Keratinocyte (primary cell): ENCODE measurements around the gene AK2.

ENCODE experiments used
- EZH2 ChIP-seq: IDR thresholded peaks from one replicate; pipeline ENCODE4 v1.6.1; 2012; ENCODE audit warnings: inconsistent platforms, mild to moderate bottlenecking, low read length, moderate library complexity
- TF ChIP-seq, protein P1 (sequence below), 3 experiments: IDR thresholded peaks in 1 of 3; conservative IDR thresholded peaks in 1 of 3; optimal IDR thresholded peaks in 1 of 3; 2 replicates in 2 of 3; 3 replicates in 1 of 3; pipeline versions ENCODE3 to v1.5.1; 2011; ENCODE audit warnings: low read length in 3 of 3, mild to moderate bottlenecking in 3 of 3, moderate library complexity in 2 of 3, control low read depth in 1 of 3, inconsistent platforms in 1 of 3; ENCODE audit not compliant: insufficient read depth in 2 of 3; ENCODE audit errors: extremely low read depth in 1 of 3

- TF ChIP-seq, protein P1, sequence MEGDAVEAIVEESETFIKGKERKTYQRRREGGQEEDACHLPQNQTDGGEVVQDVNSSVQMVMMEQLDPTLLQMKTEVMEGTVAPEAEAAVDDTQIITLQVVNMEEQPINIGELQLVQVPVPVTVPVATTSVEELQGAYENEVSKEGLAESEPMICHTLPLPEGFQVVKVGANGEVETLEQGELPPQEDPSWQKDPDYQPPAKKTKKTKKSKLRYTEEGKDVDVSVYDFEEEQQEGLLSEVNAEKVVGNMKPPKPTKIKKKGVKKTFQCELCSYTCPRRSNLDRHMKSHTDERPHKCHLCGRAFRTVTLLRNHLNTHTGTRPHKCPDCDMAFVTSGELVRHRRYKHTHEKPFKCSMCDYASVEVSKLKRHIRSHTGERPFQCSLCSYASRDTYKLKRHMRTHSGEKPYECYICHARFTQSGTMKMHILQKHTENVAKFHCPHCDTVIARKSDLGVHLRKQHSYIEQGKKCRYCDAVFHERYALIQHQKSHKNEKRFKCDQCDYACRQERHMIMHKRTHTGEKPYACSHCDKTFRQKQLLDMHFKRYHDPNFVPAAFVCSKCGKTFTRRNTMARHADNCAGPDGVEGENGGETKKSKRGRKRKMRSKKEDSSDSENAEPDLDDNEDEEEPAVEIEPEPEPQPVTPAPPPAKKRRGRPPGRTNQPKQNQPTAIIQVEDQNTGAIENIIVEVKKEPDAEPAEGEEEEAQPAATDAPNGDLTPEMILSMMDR (optimal IDR thresholded peaks at IDR 0.05 in 1 of 3, IDR thresholded peaks at IDR 0.05 in 1 of 3, conservative IDR thresholded peaks at IDR 0.05 in 1 of 3; ENCODE audit: extremely low read depth in 1 of 3, insufficient read depth in 2 of 3, low read length in 3 of 3), result no peak
- TF ChIP-seq EZH2, result no peak
Measured at GRCh38 chr1:32984455-32985171, 52.1 kb downstream of the AK2 start.
